Measurements from ENCODE around the gene CDH15. TPM values are rescaled to one million over a fixed set of nuclear protein-coding genes. Genes with fewer than 3 reads are reported as not detected.
A peak's percentile ranks its signal among the peaks of the same experiment; 100 is the strongest.

The CDH15 gene
- total RNA-seq, 2 experiments from 2014 or later: not detected

- peaks cover 8% of the 10 kb centered on the region for H3K4me1 Mint-ChIP-seq (ENCODE audit: low read depth)
- H3K27me3 ChIP-seq (ENCODE audit: control insufficient read depth in 1 of 2, insufficient read depth in 2 of 2, low read length in 2 of 2): no peaks in the 10 kb centered on the region
- no peak overlapping the region for H3K4me3 ChIP-seq (ENCODE audit: low read length)
- CTCF ChIA-PET: no interaction called here
- POLR2A ChIA-PET: no interaction called here
- TF ChIP-seq, protein P1, sequence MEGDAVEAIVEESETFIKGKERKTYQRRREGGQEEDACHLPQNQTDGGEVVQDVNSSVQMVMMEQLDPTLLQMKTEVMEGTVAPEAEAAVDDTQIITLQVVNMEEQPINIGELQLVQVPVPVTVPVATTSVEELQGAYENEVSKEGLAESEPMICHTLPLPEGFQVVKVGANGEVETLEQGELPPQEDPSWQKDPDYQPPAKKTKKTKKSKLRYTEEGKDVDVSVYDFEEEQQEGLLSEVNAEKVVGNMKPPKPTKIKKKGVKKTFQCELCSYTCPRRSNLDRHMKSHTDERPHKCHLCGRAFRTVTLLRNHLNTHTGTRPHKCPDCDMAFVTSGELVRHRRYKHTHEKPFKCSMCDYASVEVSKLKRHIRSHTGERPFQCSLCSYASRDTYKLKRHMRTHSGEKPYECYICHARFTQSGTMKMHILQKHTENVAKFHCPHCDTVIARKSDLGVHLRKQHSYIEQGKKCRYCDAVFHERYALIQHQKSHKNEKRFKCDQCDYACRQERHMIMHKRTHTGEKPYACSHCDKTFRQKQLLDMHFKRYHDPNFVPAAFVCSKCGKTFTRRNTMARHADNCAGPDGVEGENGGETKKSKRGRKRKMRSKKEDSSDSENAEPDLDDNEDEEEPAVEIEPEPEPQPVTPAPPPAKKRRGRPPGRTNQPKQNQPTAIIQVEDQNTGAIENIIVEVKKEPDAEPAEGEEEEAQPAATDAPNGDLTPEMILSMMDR (IDR thresholded peaks at IDR 0.05): no peak
- H3K9me3 Mint-ChIP-seq: no peaks in the 10 kb centered on the region
- no peak overlapping the region for H3K27ac ChIP-seq (ENCODE audit: low read depth in 1 of 2, low read length in 2 of 2)
- no peak overlapping the region for H3K4me3 Mint-ChIP-seq
- no peak overlapping the region for H3K27ac Mint-ChIP-seq
- DNase-seq: no peak
- H3K36me3 Mint-ChIP-seq (ENCODE audit: low read depth): no peaks in the 10 kb centered on the region
- H3K9me3 ChIP-seq (ENCODE audit: control insufficient read depth in 1 of 2, insufficient read depth in 1 of 2, low read length in 2 of 2): peaks cover 0 to 5% of the 10 kb centered on the region in 2 experiments
- intact Hi-C loops (cut with DNase I, micrococcal nuclease): loop anchor here (2.0 to 5.0 kb wide), 2 partner anchors 47 to 432 kb away; partner anchors contain the start of gene ZNF778 (in 1 of the 2)
- no peak for ATAC-seq (ENCODE audit: poor library complexity)
- no peaks in the 10 kb centered on the region for H3K36me3 ChIP-seq (ENCODE audit: insufficient read depth, low read length)
- H3K4me1 ChIP-seq (ENCODE audit: insufficient read depth, low read length): peaks cover 30% of the 10 kb centered on the region
- peaks cover 4% of the 10 kb centered on the region for H3K27me3 Mint-ChIP-seq
These were observed 1.8 kb upstream of the CDH15 start for GRCh38 chr16:89169778-89170177.

- Mint-ChIP-seq H3K27me3 (peaks cover 4% of the 10 kb centered on the region), H3K4me3 (peak overlapping the region; percentile 79), H3K27ac (no peak overlapping the region), H3K4me1 (ENCODE audit: low read depth) (peaks cover 8% of the 10 kb centered on the region), H3K9me3 (no peaks in the 10 kb centered on the region), H3K36me3 (ENCODE audit: low read depth) (no peaks in the 10 kb centered on the region)
- H3K27me3 ChIP-seq (ENCODE audit: control insufficient read depth in 1 of 2, insufficient read depth in 2 of 2, low read length in 2 of 2): no peaks in the 10 kb centered on the region
- no peak overlapping the region for H3K27ac ChIP-seq (ENCODE audit: low read depth in 1 of 2, low read length in 2 of 2)
- ChIA-PET CTCF (interaction anchor here (0.5 to 1.0 kb wide), 2 partner anchors 46 to 278 kb away, joined by 3 to 5 read pairs; no protein-coding TSS in a partner anchor), POLR2A (interaction anchor here (0.8 to 1.6 kb wide), 5 partner anchors 22 to 313 kb away, joined by 3 to 10 read pairs (median 4); partner anchors contain the start of genes ACSF3, GALNS, TRAPPC2L and ZNF778)
- no peaks in the 10 kb centered on the region for H3K36me3 ChIP-seq (ENCODE audit: insufficient read depth, low read length)
- peaks cover 0 to 5% of the 10 kb centered on the region in 2 experiments for H3K9me3 ChIP-seq (ENCODE audit: control insufficient read depth in 1 of 2, insufficient read depth in 1 of 2, low read length in 2 of 2)
- ATAC-seq (ENCODE audit: poor library complexity) (peak; percentile 4), DNase-seq (peak in 4 of 14 experiments; percentile 9 to 65 (median 32))
- TF ChIP-seq, protein P1 (IDR thresholded peaks at IDR 0.05): no peak
- H3K4me3 ChIP-seq (ENCODE audit: low read length): peak overlapping the region; percentile 53
- intact Hi-C loops (cut with DNase I, micrococcal nuclease): loop anchor here in 1 of 2 experiments (1.0 to 2.0 kb wide), 2 partner anchors 22 to 46 kb away; partner anchors contain the start of gene ZNF778
- H3K4me1 ChIP-seq (ENCODE audit: insufficient read depth, low read length): peaks cover 30% of the 10 kb centered on the region
These were observed 967 bp upstream of the CDH15 start for GRCh38 chr16:89170346-89171215.

GRCh38 chr16:89172171-89172527 lies 601 bp downstream of the CDH15 start:
- intact Hi-C loops (cut with DNase I, micrococcal nuclease): no loop called here
- no peak overlapping the region for H3K27ac Mint-ChIP-seq
- no peak for ATAC-seq (ENCODE audit: poor library complexity)

More at GRCh38 chr16:89172171-89172527, 601 bp downstream of the CDH15 start:
- Mint-ChIP-seq H3K9me3 (no peaks in the 10 kb centered on the region), H3K36me3 (ENCODE audit: low read depth) (no peaks in the 10 kb centered on the region), H3K4me3 (no peak overlapping the region), H3K4me1 (ENCODE audit: low read depth) (peaks cover 8% of the 10 kb centered on the region), H3K27me3 (peaks cover 4% of the 10 kb centered on the region)
- H3K36me3 ChIP-seq (ENCODE audit: insufficient read depth, low read length): no peaks in the 10 kb centered on the region
- peaks cover 0 to 5% of the 10 kb centered on the region in 2 experiments for H3K9me3 ChIP-seq (ENCODE audit: control insufficient read depth in 1 of 2, insufficient read depth in 1 of 2, low read length in 2 of 2)
- ChIA-PET CTCF (no interaction called here), POLR2A (no interaction called here)
- TF ChIP-seq, protein P1 (IDR thresholded peaks at IDR 0.05): no peak
- peaks cover 26% of the 10 kb centered on the region for H3K4me1 ChIP-seq (ENCODE audit: insufficient read depth, low read length)
- no peak overlapping the region for H3K4me3 ChIP-seq (ENCODE audit: low read length)
- H3K27me3 ChIP-seq (ENCODE audit: control insufficient read depth in 1 of 2, insufficient read depth in 2 of 2, low read length in 2 of 2): no peaks in the 10 kb centered on the region
- peak in 1 of 14 experiments; percentile 54 for DNase-seq
- no peak overlapping the region for H3K27ac ChIP-seq (ENCODE audit: low read depth in 1 of 2, low read length in 2 of 2)
